HG03103 (cell line): Measurements from ENCODE around the gene PASK.
"Not testable (repeated sequence)": the region's sequence is repeated elsewhere in the genome, so short reads cannot be mapped to it uniquely, and the experiment has no call there.

ENCODE experiments used
- ATAC-seq: cut with Tn5 transposase; IDR thresholded peaks from one replicate; pipeline ENCODE4 v1.9.1; 2021; ENCODE audit warnings: low read depth; ENCODE audit not compliant: unreplicated experiment

PASK gene

GRCh38 chr2:241148891-241149674, at the start of gene PASK:
Gene PASK, minus strand, starts transcription at chr2:241149472. Its CDS starts 6,440 bp downstream, at chr2:241143032.
- ATAC-seq: peak; percentile 69

- ATAC-seq: no peak
These were observed 49.4 kb upstream of the PASK start for GRCh38 chr2:241198381-241199279.

- ATAC-seq: no peak
These were observed 48.7 kb upstream of the PASK start for GRCh38 chr2:241197947-241198346.

- not testable (repeated sequence) for ATAC-seq
These were observed 48.0 kb upstream of the PASK start for GRCh38 chr2:241197246-241197645.

GRCh38 chr2:241195506-241196130, 46.3 kb upstream of the PASK start:
- no peak for ATAC-seq

GRCh38 chr2:241194811-241195210, 45.5 kb upstream of the PASK start:
- ATAC-seq: no peak

- ATAC-seq: no peak
These were observed 44.0 kb upstream of the PASK start for GRCh38 chr2:241193271-241193670.

- no peak for ATAC-seq
These were observed 41.8 kb upstream of the PASK start for GRCh38 chr2:241191081-241191480.

- ATAC-seq: no peak
These were observed 41.2 kb upstream of the PASK start for GRCh38 chr2:241190291-241190981.

- ATAC-seq: no peak
These were observed 40.6 kb upstream of the PASK start for GRCh38 chr2:241189856-241190201.

- no peak for ATAC-seq
These were observed 40.0 kb upstream of the PASK start for GRCh38 chr2:241189093-241189855.

- ATAC-seq: no peak
These were observed 39.3 kb upstream of the PASK start, which contains the start of gene ANO7 for GRCh38 chr2:241188361-241189092. Gene ANO7, plus strand, starts transcription at chr2:241188677. Its CDS starts 1,387 bp downstream, at chr2:241190064.

GRCh38 chr2:241187918-241188234, 38.6 kb upstream of the PASK start:
- ATAC-seq: no peak

- ATAC-seq: no peak
These were observed 38.0 kb upstream of the PASK start for GRCh38 chr2:241187101-241187917.

- no peak for ATAC-seq
These were observed 36.7 kb upstream of the PASK start for GRCh38 chr2:241185961-241186360.

- no peak for ATAC-seq
These were observed 35.6 kb upstream of the PASK start for GRCh38 chr2:241184901-241185300.

GRCh38 chr2:241183221-241183620, 33.9 kb upstream of the PASK start:
- ATAC-seq: no peak

- ATAC-seq: no peak
These were observed 33.4 kb upstream of the PASK start for GRCh38 chr2:241182531-241183133.
